Ovary (tissue), 9 donors: ENCODE data around the gene CAMSAP1. TPM values are rescaled to one million over a fixed set of nuclear protein-coding genes. Genes with fewer than 3 reads are reported as not detected.
"Not testable (repeated sequence)": the region's sequence is repeated elsewhere in the genome, so short reads cannot be mapped to it uniquely, and the experiment has no call there.

Experiments used
- DNase-seq, 5 donors: peaks; one replicate each; pipeline ENCODE4 v3.0.0-alpha.2; 2019 to 2020
- H3K27ac ChIP-seq, 2 donors: fragments of 200-600 bp; one replicate each; pipeline versions ENCODE4 v1.5.1 to v1.8.0; 2019 to 2022
- H3K27me3 ChIP-seq: fragments of 200-600 bp; one replicate; pipeline ENCODE4 v1.8.0; 2022
- H3K36me3 ChIP-seq: fragments of 200-600 bp; sonication (generic); one replicate; pipeline ENCODE4 v1.5.1; 2019
- H3K4me1 ChIP-seq: one replicate; pipeline ENCODE4 v1.8.1; 2013; ENCODE audit warnings: mild to moderate bottlenecking, moderate library complexity; ENCODE audit not compliant: insufficient read depth
- H3K4me3 ChIP-seq: fragments of 200-600 bp; sonication (generic); one replicate; pipeline ENCODE4 v1.5.1; 2017
- H3K9me3 ChIP-seq, 2 donors: fragments of 200-600 bp in 1 of 2; sonication (generic) in 1 of 2; one replicate each; pipeline versions ENCODE4 v1.5.1 to v1.8.1; 2013 to 2019; ENCODE audit warnings: mild to moderate bottlenecking in 1 of 2, moderate library complexity in 1 of 2
- CTCF ChIP-seq, 3 donors: fragments of 450-650 bp in 2 of 3; fragments of 200-600 bp in 1 of 3; IDR thresholded peaks; one replicate each; pipeline versions ENCODE4 v1.5.1 to v1.8.0; 2016 to 2022; ENCODE audit warnings: antibody characterized with exemption in 3 of 3, mild to moderate bottlenecking in 1 of 3
- EP300 ChIP-seq: sonication (generic); formaldehyde crosslinking; IDR thresholded peaks from one replicate; pipeline ENCODE4 v1.6.1; 2017; ENCODE audit warnings: antibody characterized with exemption
- POLR2A ChIP-seq: fragments of 450-650 bp; IDR thresholded peaks from one replicate; pipeline ENCODE4 v1.6.1; 2017; ENCODE audit warnings: antibody characterized with exemption, mild to moderate bottlenecking, moderate library complexity
- WGBS, 3 donors: extraction: QIAGEN DNeasy Blood & Tissue Kit in 1 of 3; methylation state at CpG; one replicate each; pipeline versions ENCODE4 v1.1.5 to v1.1.7; 2013 to 2017; 5-methylcytosine and 5-hydroxymethylcytosine counted together
- intact Hi-C, 4 donors: fragments of 100-400 bp; cut with DNase I; formaldehyde crosslinking; loops; one replicate each; pipeline versions ENCODE4 v1.11.0 to v1.15.1; 2022 to 2023
- polyA plus RNA-seq, 2 donors: library from polyadenylated mRNA; stranded (reverse); fragments of 200-250 nt in 1 of 2; fragments of 350-450 nt in 1 of 2; fragmentation: Illumina TruSeq in 1 of 2; extraction: RNeasy Lipid Tissue Mini Kit (QIAGEN cat#74804) in 1 of 2; gene quantifications; one replicate each; pipeline ENCODE4 v1.2.3, GENCODE V29; 2013 to 2014
- total RNA-seq, 7 donors: library from RNA; depleted of rRNA in 2 of 7; stranded (reverse); fragments of >200 nt in 2 of 7; fragmentation: NEBNext Ultra II Directional in 3 of 7; extraction: Animal tissue kit (Norgen Biotek cat#: 25700) in 3 of 7; gene quantifications; one replicate each; pipeline versions ENCODE4 v1.1.0 to v1.2.4, GENCODE V29; 2016 to 2023
- donor health status: DM: no; HTN: no; CAD: no; lungs with moderate emphysema.
- donor health status: DM: no; HTN: no; CAD: no.
- donor health status: Bipolar disorder and iron deficiency.
- donor health status: DM: yes; HTN: yes; CAD: no.
- donor health status: DM: no; HTN: no; CAD: no.
- donor health status: DM: yes; HTN: yes; CAD: no.

The CAMSAP1 gene
- total and polyA plus RNA-seq, 9 donors, result 9.4 to 62.6 (median 38.0) TPM

DNA sequence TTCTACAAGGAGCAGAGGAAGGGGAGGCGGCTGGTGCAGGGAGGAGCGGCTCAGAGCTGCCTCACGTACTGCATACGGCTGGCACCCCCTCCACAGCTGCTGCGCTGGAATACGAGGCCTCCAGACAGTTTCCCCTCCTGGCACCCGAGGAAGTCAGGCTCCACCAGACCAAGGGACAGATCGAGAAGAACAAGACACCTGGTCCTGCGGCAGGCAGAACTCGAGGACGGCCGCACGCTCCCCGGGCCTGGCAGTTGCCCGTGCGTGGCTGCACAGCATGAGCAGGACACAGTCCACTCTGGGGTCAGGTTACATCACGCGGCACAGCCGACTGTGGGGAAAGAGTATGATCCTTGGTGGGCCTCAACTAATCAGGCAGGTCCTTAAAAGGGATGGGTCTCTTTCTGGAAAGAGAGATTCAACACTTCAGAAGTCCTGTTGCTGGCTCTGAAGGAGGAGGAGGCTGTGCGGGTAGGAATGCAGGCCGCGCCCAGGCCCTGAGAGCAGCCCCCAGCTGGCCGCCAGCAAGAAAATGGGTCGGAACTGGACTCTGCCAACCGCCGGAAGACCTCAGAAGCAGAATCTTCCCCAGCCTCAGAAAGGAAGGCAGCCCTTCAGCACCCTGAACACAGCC is 42.3 kb upstream of the CAMSAP1 start:
- TF ChIP-seq CTCF (IDR thresholded peaks at IDR 0.05), result no peak
- TF ChIP-seq POLR2A, result no peak
- no peak for TF ChIP-seq EP300
- intact Hi-C loops, result loop anchor here in 1 of 4 donors (10.0 kb wide), 1 partner anchor 85 kb away; no protein-coding TSS in a partner anchor
- 81 to 86% (median 82%) methylated on average over 26 of the region's 26 CpGs for WGBS, 3 donors
- H3K27ac ChIP-seq, result no peak overlapping the region
- no peaks in the 10 kb centered on the region for H3K27me3 ChIP-seq
- no peak for DNase-seq
- no peaks in the 10 kb centered on the region for H3K36me3 ChIP-seq
- H3K4me1 ChIP-seq, result no peaks in the 10 kb centered on the region
- no peaks in the 10 kb centered on the region for H3K9me3 ChIP-seq
- H3K4me3 ChIP-seq, result no peak overlapping the region

GRCh38 chr9:135948968-135949367 is 41.6 kb upstream of the CAMSAP1 start:
- 51 to 69% (median 60%) methylated on average over 4 of the region's 4 CpGs for WGBS, 3 donors
- no peaks in the 10 kb centered on the region for H3K4me1 ChIP-seq
- H3K4me3 ChIP-seq, result no peak overlapping the region
- TF ChIP-seq POLR2A (no peak), EP300 (no peak), CTCF (IDR thresholded peaks at IDR 0.05) (no peak)
- H3K27me3 ChIP-seq, result no peaks in the 10 kb centered on the region
- H3K27ac ChIP-seq, result no peak overlapping the region
- no peak for DNase-seq
- no peaks in the 10 kb centered on the region for H3K36me3 ChIP-seq
- intact Hi-C loops, result no loop called here
- H3K9me3 ChIP-seq, result no peaks in the 10 kb centered on the region

DNA sequence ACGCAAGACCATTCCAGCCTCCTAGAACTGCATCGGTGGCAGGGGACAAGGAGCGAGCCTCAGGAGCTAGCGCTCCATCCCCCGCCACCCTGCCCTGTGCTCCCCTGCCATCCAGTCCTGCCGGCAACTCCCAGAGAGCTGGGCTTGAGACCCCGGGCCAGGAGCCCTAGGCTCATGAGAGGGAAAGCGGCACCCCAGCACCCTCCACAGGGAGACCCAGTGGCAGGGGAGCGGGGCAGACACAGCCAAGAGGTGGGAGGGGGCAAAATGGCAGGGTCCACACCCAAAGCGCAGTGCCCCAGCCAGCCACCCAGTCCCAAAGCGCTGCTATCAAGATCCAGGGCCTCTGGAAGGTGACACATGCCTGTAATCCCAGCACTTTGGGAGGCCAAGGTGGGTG is 41.1 kb upstream of the CAMSAP1 start:
- H3K4me3 ChIP-seq, result no peak overlapping the region
- H3K36me3 ChIP-seq, result no peaks in the 10 kb centered on the region
- TF ChIP-seq CTCF (IDR thresholded peaks at IDR 0.05) (no peak), EP300 (no peak), POLR2A (no peak)
- no peak overlapping the region for H3K27ac ChIP-seq
- WGBS, 3 donors, result 84 to 93% (median 84%) methylated on average over 11 of the region's 11 CpGs
- intact Hi-C loops, result no loop called here
- no peaks in the 10 kb centered on the region for H3K9me3 ChIP-seq
- H3K27me3 ChIP-seq, result no peaks in the 10 kb centered on the region
- no peaks in the 10 kb centered on the region for H3K4me1 ChIP-seq
- no peak for DNase-seq

DNA sequence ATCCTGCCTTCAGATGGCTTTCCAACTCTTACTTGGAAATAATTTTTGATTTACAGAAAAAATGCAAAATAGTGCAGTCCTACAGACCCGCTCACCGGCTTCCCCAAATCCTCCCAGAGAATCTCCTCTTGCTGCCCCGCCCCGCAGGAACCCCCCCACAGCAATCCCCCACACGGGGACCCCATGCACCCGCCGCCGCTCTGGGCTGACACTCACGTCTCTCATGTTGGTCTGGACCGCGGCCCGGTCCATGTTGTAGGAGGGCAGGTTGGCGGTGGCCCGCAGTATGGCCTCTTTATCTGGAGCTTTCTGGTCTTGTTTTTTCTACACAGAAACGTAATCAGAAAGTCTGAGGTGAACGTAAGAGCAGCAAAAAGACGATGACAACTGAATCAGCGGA is 40.2 kb upstream of the CAMSAP1 start:
- intact Hi-C loops, result no loop called here
- 88 to 92% (median 90%) methylated on average over 18 of the region's 18 CpGs for WGBS, 3 donors
- Histone ChIP-seq H3K4me1 (no peaks in the 10 kb centered on the region), H3K27ac (no peak overlapping the region), H3K36me3 (no peaks in the 10 kb centered on the region), H3K9me3 (no peaks in the 10 kb centered on the region), H3K27me3 (no peaks in the 10 kb centered on the region), H3K4me3 (no peak overlapping the region)
- DNase-seq, result no peak
- no peak for TF ChIP-seq CTCF (IDR thresholded peaks at IDR 0.05)
- no peak for TF ChIP-seq EP300
- no peak for TF ChIP-seq POLR2A

DNA sequence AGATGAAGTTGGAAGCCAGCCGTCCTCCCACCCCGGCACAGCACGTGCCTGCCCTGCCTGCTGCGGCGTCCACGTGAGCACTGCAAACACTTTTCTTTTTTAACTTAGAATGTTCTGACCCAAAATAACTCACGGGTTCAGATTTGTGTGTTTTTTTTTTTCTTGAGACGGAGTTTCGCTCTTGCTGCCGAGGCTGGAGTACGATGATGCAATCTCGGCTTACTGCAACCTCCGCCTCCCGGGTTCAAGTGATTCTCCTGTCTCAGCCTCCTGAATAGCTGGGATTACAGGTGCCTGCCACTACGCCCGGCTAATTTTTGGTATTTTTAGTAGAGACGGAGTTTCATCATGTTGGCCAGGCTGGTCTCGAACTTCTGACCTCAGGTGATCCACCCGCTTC is 39.8 kb upstream of the CAMSAP1 start:
- DNase-seq, H3K4me3 ChIP-seq, H3K36me3 ChIP-seq, H3K27me3 ChIP-seq, H3K27ac ChIP-seq, intact Hi-C loops, H3K4me1 ChIP-seq, H3K9me3 ChIP-seq: not testable (repeated sequence)
- WGBS, 3 donors, result 94 to 96% (median 95%) methylated on average over 19 of the region's 19 CpGs
